M059J (cell line): ENCODE results near the gene ALG14. TPM values are rescaled to one million over a fixed set of nuclear protein-coding genes. Genes with fewer than 3 reads are reported as not detected.

Experiments
- DNase-seq: peaks from one replicate; pipeline ENCODE4 v3.0.0-alpha.2; 2012; ENCODE audit warnings: low read depth
- total RNA-seq: library from RNA; depleted of rRNA; stranded (reverse); fragments of >200 nt; shearing (Covaris generic); gene quantifications from 2 replicates; pipeline ENCODE4 v1.2.3, GENCODE V29; 2014; rRNA removed

The ALG14 gene
- total RNA-seq, 1 experiment from 2014 or later: 2.1 TPM

- no peak for DNase-seq
Observed at GRCh38 chr1:94928293-94928939, 144.3 kb downstream of the ALG14 start.

- DNase-seq: peak; percentile 73
Observed at GRCh38 chr1:94927405-94928175, 145.2 kb downstream of the ALG14 start.

GRCh38 chr1:94926915-94927404 lies 145.8 kb downstream of the ALG14 start, which contains the start of gene CNN3:
Gene CNN3, minus strand, starts transcription at chr1:94927110. Its CDS starts 216 bp downstream, at chr1:94926894.
- peak; percentile 95 for DNase-seq

- peak; percentile 56 for DNase-seq
Observed at GRCh38 chr1:94926126-94926914, 146.4 kb downstream of the ALG14 start.

GRCh38 chr1:94925561-94926125 lies 147.1 kb downstream of the ALG14 start:
- DNase-seq: peak; percentile 96

GRCh38 chr1:94925004-94925403 lies 147.7 kb downstream of the ALG14 start:
- peak; percentile 78 for DNase-seq

Other genes with a start within 250 kb of the ALG14 start
- 300 and 364 TPM in 2 replicates for gene CNN3, start 145.8 kb downstream of the ALG14 start, total RNA-seq
- gene TLCD4, start 44.4 kb upstream of the ALG14 start, total RNA-seq: 10.1 and 11.5 TPM in 2 replicates
- gene RWDD3, start 161.3 kb upstream of the ALG14 start, total RNA-seq: 17.7 and 22.9 TPM in 2 replicates